Fibroblast of the aortic adventitia (primary cell): Measurements from ENCODE around the gene MTCH1. TPM values are rescaled to one million over a fixed set of nuclear protein-coding genes. Genes with fewer than 3 reads are reported as not detected.

Source experiments
- DNase-seq: peaks from one replicate; pipeline ENCODE4 v3.0.0-alpha.2; 2010; ENCODE audit warnings: low read depth
- H3K4me3 ChIP-seq: 2 replicates; pipeline ENCODE4 v1.5.1; 2011; ENCODE audit warnings: low read depth, mild to moderate bottlenecking, control low read depth, low read length, moderate library complexity
- total RNA-seq: library from RNA; depleted of rRNA; stranded (reverse); fragments of >200 nt; gene quantifications from 2 replicates; pipeline ENCODE4 v1.2.3, GENCODE V29; 2012; ENCODE audit warnings: low replicate concordance
- TF ChIP-seq, protein P1 (sequence below): IDR thresholded peaks from 2 replicates; pipeline ENCODE4 v1.5.1; 2011; ENCODE audit warnings: mild to moderate bottlenecking, low read length, control low read depth, inconsistent platforms; ENCODE audit not compliant: insufficient read depth

Gene MTCH1
- total RNA-seq, 1 donor, result 160 TPM

DNA sequence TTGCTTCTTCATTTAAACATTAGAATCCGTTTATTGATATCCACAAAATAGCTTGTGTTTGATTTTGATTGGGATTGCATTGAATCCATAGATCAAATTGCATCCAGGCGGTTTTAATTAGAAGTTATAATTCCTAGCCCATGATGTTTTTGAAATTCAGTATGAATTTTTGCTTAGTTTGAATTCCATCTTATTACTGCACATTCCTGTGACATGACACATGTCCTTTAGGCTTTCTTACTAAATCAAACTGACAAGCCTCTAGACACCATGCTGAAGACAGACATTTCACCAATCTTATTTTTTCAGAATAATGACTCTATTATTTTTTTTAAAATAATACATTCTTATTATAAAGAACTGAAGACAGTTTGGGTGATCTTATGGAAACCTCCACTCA lies 52.9 kb downstream of the MTCH1 start:
- no peak for DNase-seq
- TF ChIP-seq, protein P1, sequence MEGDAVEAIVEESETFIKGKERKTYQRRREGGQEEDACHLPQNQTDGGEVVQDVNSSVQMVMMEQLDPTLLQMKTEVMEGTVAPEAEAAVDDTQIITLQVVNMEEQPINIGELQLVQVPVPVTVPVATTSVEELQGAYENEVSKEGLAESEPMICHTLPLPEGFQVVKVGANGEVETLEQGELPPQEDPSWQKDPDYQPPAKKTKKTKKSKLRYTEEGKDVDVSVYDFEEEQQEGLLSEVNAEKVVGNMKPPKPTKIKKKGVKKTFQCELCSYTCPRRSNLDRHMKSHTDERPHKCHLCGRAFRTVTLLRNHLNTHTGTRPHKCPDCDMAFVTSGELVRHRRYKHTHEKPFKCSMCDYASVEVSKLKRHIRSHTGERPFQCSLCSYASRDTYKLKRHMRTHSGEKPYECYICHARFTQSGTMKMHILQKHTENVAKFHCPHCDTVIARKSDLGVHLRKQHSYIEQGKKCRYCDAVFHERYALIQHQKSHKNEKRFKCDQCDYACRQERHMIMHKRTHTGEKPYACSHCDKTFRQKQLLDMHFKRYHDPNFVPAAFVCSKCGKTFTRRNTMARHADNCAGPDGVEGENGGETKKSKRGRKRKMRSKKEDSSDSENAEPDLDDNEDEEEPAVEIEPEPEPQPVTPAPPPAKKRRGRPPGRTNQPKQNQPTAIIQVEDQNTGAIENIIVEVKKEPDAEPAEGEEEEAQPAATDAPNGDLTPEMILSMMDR, result no peak
- H3K4me3 ChIP-seq, result no peak overlapping the region

DNA sequence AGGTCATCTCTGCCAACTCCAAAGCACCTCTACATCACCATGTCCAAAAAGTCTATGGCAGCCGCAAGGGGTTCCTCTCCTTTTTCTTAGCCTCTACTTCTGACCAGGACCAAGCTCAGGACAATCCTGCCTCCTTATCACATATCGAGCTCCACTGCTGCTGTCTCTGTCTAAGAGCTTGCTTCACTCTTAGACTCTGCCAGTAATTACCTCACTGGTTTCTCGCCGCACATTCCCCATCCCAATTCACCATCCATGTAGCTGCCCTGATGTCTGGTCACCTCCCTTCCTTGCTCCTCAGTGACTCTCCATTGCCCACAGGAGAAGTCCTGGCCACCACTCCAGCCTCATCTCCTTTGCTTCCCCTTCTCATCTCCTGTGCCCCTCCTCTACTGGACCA lies 55.5 kb downstream of the MTCH1 start:
- H3K4me3 ChIP-seq, result no peak overlapping the region
- no peak for DNase-seq
- TF ChIP-seq, protein P1, result no peak

DNA sequence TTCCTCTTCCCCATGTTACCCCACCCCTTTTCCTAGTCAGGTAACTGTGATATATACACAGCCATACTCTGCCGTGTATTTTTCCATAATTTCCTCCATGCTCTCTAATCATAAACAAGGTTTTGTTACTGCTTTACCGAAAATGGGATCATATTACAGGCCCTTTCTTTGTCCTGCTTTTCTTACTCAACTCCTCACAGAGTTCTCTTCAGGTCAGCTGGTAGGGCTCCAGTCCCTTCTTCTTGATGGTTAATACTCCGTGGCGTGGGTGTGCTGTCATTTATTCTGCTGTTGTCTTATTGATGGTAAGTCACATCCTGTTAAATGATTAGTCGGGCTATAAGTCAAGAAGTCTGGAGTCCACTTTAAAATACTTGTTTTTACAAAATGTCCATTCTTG lies 56.4 kb downstream of the MTCH1 start:
- peak; percentile 64 for DNase-seq
- TF ChIP-seq, protein P1, result no peak
- no peak overlapping the region for H3K4me3 ChIP-seq

DNA sequence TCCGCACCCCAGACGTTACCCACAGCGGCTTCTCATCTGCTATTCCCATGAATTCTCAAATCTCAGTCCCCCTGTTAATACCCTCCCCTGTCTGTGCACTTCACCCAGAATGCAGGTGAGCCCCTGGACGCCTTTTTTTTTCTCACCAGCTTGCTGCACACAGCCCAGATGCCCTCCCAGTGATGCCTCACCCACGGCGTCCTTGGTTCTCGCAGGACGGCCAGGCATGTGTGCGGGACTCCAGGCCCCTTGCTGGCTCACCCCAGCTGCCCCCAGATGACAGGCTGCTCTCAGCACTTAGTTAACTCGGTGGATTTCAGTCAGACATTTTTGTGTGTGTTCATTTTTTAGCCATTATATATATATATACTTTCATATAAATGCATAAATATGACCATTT lies 56.8 kb downstream of the MTCH1 start:
- no peak for DNase-seq
- no peak overlapping the region for H3K4me3 ChIP-seq
- TF ChIP-seq, protein P1, result no peak

DNA sequence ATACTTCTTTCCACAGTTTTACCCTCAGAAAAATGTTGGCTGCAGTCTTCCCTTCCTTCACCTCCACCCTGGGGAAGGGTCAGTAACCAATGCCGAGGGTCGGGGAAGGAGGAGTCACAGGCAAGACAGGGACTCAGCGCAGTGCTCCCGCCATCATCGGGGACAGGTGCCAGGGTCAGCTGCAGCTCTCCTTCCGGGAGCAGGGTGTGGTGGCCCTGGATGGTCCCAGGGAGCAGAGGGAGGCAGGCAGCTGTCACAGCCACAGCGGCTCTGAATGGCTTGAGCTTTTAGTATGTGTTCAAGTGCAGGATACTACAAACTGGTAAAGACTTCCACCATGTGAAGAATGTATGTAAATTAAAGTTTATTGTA lies 57.5 kb downstream of the MTCH1 start:
- DNase-seq, result no peak
- TF ChIP-seq, protein P1, result no peak
- no peak overlapping the region for H3K4me3 ChIP-seq

DNA sequence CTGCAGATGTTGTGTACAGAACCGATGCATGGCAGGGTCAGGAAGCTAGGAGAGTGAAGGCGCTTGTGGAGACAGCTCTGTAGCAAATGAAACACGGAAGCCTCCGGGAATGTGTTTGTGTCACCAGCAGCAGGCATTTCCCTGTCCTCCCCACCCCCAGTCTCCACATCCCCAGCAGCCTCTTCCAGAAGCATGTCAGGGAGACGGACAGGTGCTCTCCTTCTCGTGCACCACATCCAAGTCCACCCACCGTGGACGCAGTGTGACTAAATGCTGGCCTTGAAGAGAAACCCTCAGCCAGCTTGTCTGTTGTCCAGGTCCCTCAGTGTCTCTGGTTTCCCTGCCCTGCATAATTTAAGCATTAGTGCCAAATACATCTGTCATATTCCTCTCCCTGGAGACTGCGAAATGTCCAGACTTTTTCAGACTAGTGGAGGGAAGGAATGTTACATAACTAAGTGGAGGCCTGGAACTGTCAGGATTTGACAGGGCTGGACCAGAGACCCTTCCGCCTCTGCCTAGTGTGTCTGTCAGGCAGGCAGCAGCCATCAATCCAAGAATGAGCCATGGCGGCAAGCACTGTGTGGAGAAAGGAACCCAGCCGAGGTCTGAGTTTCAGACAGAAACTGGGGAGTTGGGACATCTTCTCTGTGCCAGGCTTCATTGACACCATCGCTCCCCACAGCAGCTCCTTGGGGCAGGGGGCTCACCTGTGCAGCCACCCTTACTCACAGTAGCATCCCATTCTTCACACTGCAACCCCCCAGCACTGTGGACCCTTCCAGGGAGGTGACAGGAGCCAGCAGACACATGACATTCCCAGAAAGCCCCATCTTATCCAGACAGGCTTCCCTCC lies 58.1 kb downstream of the MTCH1 start:
- H3K4me3 ChIP-seq, result no peak overlapping the region
- TF ChIP-seq, protein P1, result no peak
- DNase-seq, result peak; percentile 37
